Stimulated activated CD4-positive, alpha-beta T cell treated with anti-CD3 and anti-CD28 coated beads, Interleukin-1b, Interleukin-23, amount 100 ng/mL, for 24 hours (primary cell): ENCODE results near the gene PDZD7.
"Not testable (repeated sequence)": the region's sequence is repeated elsewhere in the genome, so short reads cannot be mapped to it uniquely, and the experiment has no call there.

ENCODE experiments used
- DNase-seq, 4 experiments: peaks; one replicate each; pipeline ENCODE4 v3.0.0-alpha.2; 2020; ENCODE audit warnings: low read depth in 4 of 4, low spot score in 1 of 4

The PDZD7 gene

GRCh38 chr10:100985336-100985735, 45.6 kb downstream of the PDZD7 start:
- DNase-seq, result no peak

DNA sequence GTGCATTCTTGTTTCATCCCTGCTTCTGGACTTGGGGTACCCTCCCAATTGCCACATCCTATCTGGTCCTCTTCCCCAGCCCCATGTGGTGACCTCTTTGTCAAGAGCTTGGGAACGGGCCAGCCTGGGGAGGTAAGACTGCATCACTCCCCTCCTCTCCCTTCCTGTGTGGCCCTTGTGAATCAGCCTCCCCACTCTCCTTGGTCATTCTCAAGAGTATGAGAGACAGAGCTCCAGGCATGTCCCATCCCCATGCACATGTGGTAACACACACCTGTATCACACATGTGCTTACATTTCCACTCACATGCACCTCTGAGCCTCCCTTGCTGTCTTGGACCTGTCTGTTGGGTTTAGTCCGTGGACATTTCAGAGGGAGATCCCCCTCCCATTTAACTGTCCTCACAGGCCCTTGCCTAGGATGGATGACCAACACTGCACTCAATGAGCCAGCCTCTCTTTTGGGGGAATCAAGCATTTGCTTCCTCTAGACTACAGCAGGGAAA, 46.2 kb downstream of the PDZD7 start:
- DNase-seq, result no peak

GRCh38 chr10:100983868-100984671, 46.9 kb downstream of the PDZD7 start:
- DNase-seq, result no peak

DNA sequence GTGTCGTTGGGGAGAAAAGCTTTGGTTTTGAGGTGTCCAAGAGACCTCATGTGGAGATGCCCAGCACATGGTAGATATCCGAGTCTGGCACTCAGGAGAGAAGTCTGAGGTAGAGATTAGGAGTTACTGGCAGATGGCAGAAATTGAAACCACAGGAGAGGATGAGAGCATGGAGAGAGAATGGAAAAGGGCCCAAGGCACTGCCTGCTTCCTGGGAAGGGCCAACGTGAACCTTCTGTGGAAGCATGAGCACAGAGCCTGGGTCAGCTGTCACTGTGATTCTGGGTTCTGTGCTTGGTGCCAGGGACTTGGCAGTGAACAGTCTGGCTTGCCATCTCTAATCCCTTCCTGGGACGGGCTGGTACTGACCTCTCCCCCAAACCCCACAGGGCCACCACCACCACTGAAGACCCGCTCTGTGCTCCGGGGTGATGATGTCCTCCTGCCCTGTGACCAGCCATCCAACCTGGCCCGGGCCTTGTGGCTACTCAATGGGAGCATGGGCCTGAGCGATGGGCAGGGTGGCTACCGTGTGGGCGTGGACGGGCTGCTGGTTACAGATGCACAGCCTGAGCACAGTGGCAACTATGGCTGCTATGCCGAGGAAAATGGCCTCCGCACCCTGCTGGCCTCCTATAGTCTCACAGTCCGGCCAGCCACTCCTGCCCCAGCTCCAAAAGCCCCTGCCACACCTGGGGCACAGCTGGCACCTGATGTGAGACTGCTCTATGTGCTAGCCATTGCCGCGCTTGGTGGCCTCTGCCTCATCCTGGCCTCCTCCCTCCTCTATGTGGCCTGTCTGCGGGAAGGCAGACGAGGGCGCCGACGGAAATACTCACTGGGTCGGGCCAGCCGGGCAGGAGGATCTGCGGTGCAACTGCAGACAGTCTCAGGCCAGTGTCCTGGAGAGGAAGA, 47.8 kb downstream of the PDZD7 start:
- DNase-seq, result no peak

- no peak for DNase-seq
Measured at GRCh38 chr10:100981178-100981772, 49.7 kb downstream of the PDZD7 start.

- DNase-seq, result no peak
Measured at GRCh38 chr10:100980711-100981110, 50.2 kb downstream of the PDZD7 start.

DNA sequence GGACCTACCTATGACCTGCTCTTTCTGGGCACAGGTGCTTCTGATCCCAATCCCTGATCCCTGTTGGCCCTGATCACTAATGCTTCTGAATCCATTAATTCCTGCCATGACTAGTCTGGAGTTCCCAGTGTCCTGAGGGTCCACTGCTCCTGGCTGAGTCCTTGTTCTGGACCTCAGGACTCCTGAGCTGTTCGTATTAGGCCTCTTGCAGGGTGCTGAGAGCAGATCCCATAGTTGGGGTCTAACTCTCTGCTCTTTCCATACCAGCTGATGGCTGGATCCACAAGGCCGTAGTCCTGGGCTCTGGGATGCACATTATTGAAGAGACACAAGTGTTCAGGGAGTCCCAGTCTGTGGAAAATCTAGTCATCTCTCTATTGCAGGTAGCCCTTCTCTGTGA, 50.6 kb downstream of the PDZD7 start:
- no peak for DNase-seq

DNA sequence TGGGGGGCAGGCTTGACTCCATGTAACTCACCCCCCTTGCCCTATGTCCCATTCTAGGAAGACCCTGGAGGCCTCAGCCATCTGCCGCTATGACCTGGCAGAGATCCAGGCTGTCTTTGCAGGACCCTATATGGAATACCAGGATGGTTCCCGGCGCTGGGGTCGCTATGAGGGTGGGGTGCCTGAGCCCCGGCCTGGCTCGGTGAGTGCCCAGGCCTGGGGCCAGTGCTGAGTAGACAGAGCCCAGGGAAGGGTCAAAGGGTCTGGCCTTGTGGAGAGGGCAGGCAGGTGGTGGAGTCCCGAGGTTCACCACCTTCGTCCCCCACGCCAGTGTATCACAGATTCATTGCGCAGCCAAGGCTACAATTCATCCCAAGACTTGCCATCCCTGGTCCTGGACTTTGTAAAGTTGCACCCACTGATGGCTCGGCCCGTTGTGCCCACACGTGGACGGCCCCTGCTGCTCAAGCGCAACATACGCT, 51.1 kb downstream of the PDZD7 start:
- no peak for DNase-seq

GRCh38 chr10:100978901-100979195, 52.1 kb downstream of the PDZD7 start:
- no peak for DNase-seq

DNA sequence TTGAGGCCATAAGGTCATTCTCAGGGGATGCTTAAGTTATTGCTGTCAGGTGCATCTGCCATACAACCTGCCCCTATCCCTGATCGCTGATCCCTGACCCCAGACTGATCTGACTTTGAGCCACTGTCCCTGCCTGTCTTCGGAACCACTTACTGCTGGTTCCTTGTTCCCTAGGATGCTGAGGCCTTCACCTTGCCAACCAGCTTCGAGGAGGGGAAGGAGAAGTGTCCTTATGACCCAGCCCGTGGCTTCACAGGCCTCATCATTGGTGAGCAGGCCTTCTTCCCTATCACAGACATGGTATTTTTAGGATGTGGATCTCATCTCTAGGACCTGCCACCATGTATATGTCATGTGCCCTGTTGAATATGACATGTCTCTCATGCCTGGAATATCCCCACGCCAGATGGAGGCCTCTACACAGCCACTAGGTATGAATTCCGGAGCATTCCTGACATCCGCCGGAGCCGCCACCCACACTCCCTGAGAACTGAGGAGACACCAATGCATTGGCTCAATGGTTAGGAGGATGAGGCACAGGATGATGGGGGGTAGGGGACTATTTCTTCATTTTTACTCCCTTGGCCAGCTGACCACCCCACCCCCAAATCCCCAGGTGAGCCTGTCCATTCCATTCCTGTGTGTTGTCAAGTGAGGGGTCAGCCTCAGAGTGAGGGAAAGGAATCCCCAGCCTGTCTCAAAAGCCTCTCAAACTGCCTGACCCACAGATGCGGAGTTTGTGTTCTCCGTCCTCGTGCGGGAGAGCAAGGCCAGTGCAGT, 52.6 kb downstream of the PDZD7 start:
- DNase-seq, result no peak

GRCh38 chr10:100977436-100977835, 53.5 kb downstream of the PDZD7 start:
- no peak for DNase-seq

- DNase-seq, result no peak
Measured at GRCh38 chr10:100976906-100977305, 54.0 kb downstream of the PDZD7 start.

- DNase-seq, result not testable (repeated sequence)
Measured at GRCh38 chr10:100975397-100975796, 55.5 kb downstream of the PDZD7 start.

GRCh38 chr10:100972904-100973535, 57.9 kb downstream of the PDZD7 start:
- DNase-seq, result no peak

- DNase-seq, result no peak
Measured at GRCh38 chr10:100972115-100972903, 58.6 kb downstream of the PDZD7 start.

GRCh38 chr10:100970914-100971811, 59.8 kb downstream of the PDZD7 start:
- no peak for DNase-seq

GRCh38 chr10:100970076-100970913, 60.6 kb downstream of the PDZD7 start:
- DNase-seq, result no peak
